ENCODE measurements around the gene COL8A2. TPM values are rescaled to one million over a fixed set of nuclear protein-coding genes. Genes with fewer than 3 reads are reported as not detected.

The COL8A2 gene
- total and polyA plus RNA-seq, 2 of the 4 experiments (the other 2 are of a cell fraction), result 0.54 to 1.1 TPM

DNA sequence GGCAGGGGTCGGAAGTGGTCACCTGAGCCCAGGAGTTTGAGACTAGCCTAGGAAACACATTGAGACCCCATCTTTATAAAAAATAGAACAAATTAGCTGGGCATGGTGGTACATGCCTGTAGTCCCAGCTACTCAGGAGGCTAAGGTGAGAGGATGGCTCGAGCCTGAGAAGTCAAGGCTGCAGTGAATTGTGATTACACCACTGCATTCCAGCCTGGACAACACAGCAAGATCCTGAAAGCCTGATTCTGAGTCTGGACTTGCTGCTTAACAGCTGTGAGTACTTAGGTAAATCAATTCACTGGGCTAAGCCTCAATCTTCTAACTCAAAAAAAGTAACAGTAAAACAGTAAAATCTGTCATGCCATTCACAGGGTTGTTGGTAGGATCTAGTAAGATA lies 19.4 kb upstream of the COL8A2 start:
- no peak overlapping the region for H2BK15ac ChIP-seq (ENCODE audit: low read depth, low read length)

More for the DNA sequence above, 19.4 kb upstream of the COL8A2 start:
- Histone ChIP-seq H4K8ac (ENCODE audit: low read depth in 2 of 2, low read length in 2 of 2) (no peak overlapping the region), H2BK5ac (ENCODE audit: low read depth, low read length, poor library complexity, severe bottlenecking) (no peak overlapping the region), H3K9me3 (ENCODE audit: control insufficient read depth, insufficient read depth, low read length) (no peaks in the 10 kb centered on the region), H2AK9ac (replicated peaks; ENCODE audit: low read depth, low read length, poor library complexity) (no peak overlapping the region), H3K4me2 (ENCODE audit: low read depth, low read length) (no peak overlapping the region), H3K23ac (ENCODE audit: low read depth, low read length) (no peak overlapping the region), H2BK120ac (ENCODE audit: low read depth, low read length) (no peak overlapping the region), H3K36me3 (ENCODE audit: control insufficient read depth, insufficient read depth, low read length) (peaks cover 7% of the 10 kb centered on the region), H4K5ac (ENCODE audit: low read depth, low read length) (no peak overlapping the region), H3K9me1 (ENCODE audit: insufficient read depth, low read length) (peaks cover 3% of the 10 kb centered on the region; the same call in 1 of the 2 replicates), H3K4ac (ENCODE audit: low read depth, low read length) (no peak overlapping the region), H2AK5ac (ENCODE audit: low read depth, low read length) (no peak overlapping the region), H3K4me3 (ENCODE audit: insufficient read depth, low read depth, low read length) (no peak overlapping the region), H3K18ac (ENCODE audit: low read depth, low read length) (no peak overlapping the region), H2BK20ac (ENCODE audit: low read depth, low read length) (no peak overlapping the region), H3K27me3 (ENCODE audit: control insufficient read depth, insufficient read depth, low read length) (no peaks in the 10 kb centered on the region), H3K9ac (ENCODE audit: low read depth, low read length) (no peak overlapping the region), H3K79me1 (ENCODE audit: low read depth in 1 of 2, low read length in 2 of 2) (peaks cover 23 to 71% of the 10 kb centered on the region in 2 experiments), H3K14ac (replicated peaks; ENCODE audit: low read depth, low read length) (no peak overlapping the region), H3K4me1 (ENCODE audit: control insufficient read depth, insufficient read depth, low read length) (no peaks in the 10 kb centered on the region; the same call in 1 of the 2 replicates), H3K56ac (ENCODE audit: extremely low read depth, insufficient read depth, low read length) (no peak overlapping the region), H3K27ac (ENCODE audit: insufficient read depth, low read length) (no peak overlapping the region), H4K20me1 (ENCODE audit: insufficient read depth, low read length) (peaks cover 12% of the 10 kb centered on the region; the same call in 1 of the 2 replicates), H4K91ac (ENCODE audit: insufficient read depth, low read depth, low read length) (no peak overlapping the region), H2AFZ (replicated peaks; ENCODE audit: low read length, poor library complexity) (no peak overlapping the region)
- ChIA-PET POLR2A (ENCODE audit: unreplicated experiment) (no interaction called here), CTCF (interaction anchor here (0.6 kb wide), 1 partner anchor 335 kb away, joined by 3 read pairs; no protein-coding TSS in a partner anchor)
- no CpG with 5 or more reads among the region's 2 CpGs for WGBS, 2 experiments (ENCODE audit: extremely low coverage in 2 of 2, insufficient read length in 1 of 2)
- dilution Hi-C loops (cut with HindIII; ENCODE audit: low sequenced_read_pairs, unreplicated experiment), result no loop called here
- no peak for TF ChIP-seq MXI1 (IDR thresholded peaks at IDR 0.05; ENCODE audit: borderline replicate concordance, low read depth, low read length)
- TF ChIP-seq, protein P1, sequence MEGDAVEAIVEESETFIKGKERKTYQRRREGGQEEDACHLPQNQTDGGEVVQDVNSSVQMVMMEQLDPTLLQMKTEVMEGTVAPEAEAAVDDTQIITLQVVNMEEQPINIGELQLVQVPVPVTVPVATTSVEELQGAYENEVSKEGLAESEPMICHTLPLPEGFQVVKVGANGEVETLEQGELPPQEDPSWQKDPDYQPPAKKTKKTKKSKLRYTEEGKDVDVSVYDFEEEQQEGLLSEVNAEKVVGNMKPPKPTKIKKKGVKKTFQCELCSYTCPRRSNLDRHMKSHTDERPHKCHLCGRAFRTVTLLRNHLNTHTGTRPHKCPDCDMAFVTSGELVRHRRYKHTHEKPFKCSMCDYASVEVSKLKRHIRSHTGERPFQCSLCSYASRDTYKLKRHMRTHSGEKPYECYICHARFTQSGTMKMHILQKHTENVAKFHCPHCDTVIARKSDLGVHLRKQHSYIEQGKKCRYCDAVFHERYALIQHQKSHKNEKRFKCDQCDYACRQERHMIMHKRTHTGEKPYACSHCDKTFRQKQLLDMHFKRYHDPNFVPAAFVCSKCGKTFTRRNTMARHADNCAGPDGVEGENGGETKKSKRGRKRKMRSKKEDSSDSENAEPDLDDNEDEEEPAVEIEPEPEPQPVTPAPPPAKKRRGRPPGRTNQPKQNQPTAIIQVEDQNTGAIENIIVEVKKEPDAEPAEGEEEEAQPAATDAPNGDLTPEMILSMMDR (conservative IDR thresholded peaks at IDR 0.05; ENCODE audit: low read depth, low read length), result no peak
- no peak for TF ChIP-seq FOS (IDR thresholded peaks at IDR 0.05; ENCODE audit: low read depth, low read length)
- no peak for TF ChIP-seq RCOR1 (IDR thresholded peaks at IDR 0.05; ENCODE audit: insufficient replicate concordance, low read length)
- no peak for TF ChIP-seq NFE2L2 (IDR thresholded peaks at IDR 0.05; ENCODE audit: low read depth, low read length)
- no peak for TF ChIP-seq SMC3 (IDR thresholded peaks at IDR 0.05; ENCODE audit: low read depth, low read length)
- DNase-seq, result no peak
- in situ Hi-C loops (cut with MboI; ENCODE audit: low sequenced_read_pairs), result no loop called here
- no TSS peak for BruUV-seq (replicated peaks)
- intact Hi-C loops (cut with micrococcal nuclease), result no loop called here
- no peak for ATAC-seq (ENCODE audit: low read depth)
